Measurements from ENCODE around the gene RTRAF. TPM values are rescaled to one million over a fixed set of nuclear protein-coding genes. Genes with fewer than 3 reads are reported as not detected.

The RTRAF gene
- total RNA-seq, 2 experiments from 2014 or later: 213 to 244 TPM

- ChIA-PET CTCF (ENCODE audit: unreplicated experiment) (no interaction called here), POLR2A (no interaction called here)
- no peaks in the 10 kb centered on the region for H3K4me1 ChIP-seq (ENCODE audit: insufficient read depth, low read length, poor library complexity, severe bottlenecking)
- H3K9me3 ChIP-seq (ENCODE audit: low read length): no peaks in the 10 kb centered on the region
- no peak overlapping the region for H3K27ac ChIP-seq (ENCODE audit: low read depth, low read length, poor library complexity, severe bottlenecking)
- no peaks in the 10 kb centered on the region for H3K36me3 ChIP-seq (ENCODE audit: insufficient read depth, low read length)
- DNase-seq (ENCODE audit: low spot score): no peak
- H2AFZ ChIP-seq (ENCODE audit: low read length): no peak overlapping the region
- TF ChIP-seq EZH2phosphoT487 (IDR thresholded peaks at IDR 0.05; ENCODE audit: borderline replicate concordance, low read depth, low read length): no peak
- no peak for TF ChIP-seq CTCF (conservative IDR thresholded peaks at IDR 0.05; ENCODE audit: low read length)
- no peaks in the 10 kb centered on the region for H4K20me1 ChIP-seq (ENCODE audit: insufficient read depth, low read length)
- H3K4me3 ChIP-seq (ENCODE audit: low read depth, low read length, poor library complexity, severe bottlenecking): no peak overlapping the region
- no peaks in the 10 kb centered on the region for H3K9me2 ChIP-seq (ENCODE audit: insufficient read depth, low read length)
- intact Hi-C loops (cut with micrococcal nuclease; ENCODE audit: unreplicated experiment): no loop called here
- no TSS peak for BruUV-seq (replicated peaks)
- no peak overlapping the region for H3K4me2 ChIP-seq (ENCODE audit: low read length)
- H3K79me2 ChIP-seq (ENCODE audit: insufficient read depth, low read depth, low read length): no peaks in the 10 kb centered on the region
These were observed 37.6 kb downstream of the RTRAF start for GRCh38 chr14:52026901-52027300.

DNA sequence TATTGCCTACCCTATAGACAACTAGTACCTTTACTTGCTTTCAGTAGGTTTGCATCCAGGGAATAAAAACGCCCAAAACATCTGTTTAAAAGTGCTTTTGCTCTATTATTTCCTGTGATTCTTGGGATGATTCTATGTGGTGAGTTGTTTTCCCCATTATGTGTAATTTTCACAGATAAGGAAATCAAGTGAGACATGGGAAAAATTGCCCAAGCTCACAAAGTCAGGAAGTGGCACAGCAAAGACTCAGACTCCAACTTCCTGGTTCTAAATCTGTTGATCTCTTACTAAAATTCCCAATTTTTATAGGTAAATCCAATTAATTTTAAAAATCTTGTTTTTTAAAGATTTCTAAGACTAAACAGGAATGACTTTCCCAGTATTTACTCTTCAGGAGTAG is 40.5 kb downstream of the RTRAF start:
- no peaks in the 10 kb centered on the region for H3K9me2 ChIP-seq (ENCODE audit: insufficient read depth, low read length)
- TF ChIP-seq EZH2phosphoT487 (IDR thresholded peaks at IDR 0.05; ENCODE audit: borderline replicate concordance, low read depth, low read length) (no peak), CTCF (conservative IDR thresholded peaks at IDR 0.05; ENCODE audit: low read length) (no peak)
- H3K4me1 ChIP-seq (ENCODE audit: insufficient read depth, low read length, poor library complexity, severe bottlenecking): no peaks in the 10 kb centered on the region
- no peak overlapping the region for H3K4me3 ChIP-seq (ENCODE audit: low read depth, low read length, poor library complexity, severe bottlenecking)
- CTCF ChIA-PET (ENCODE audit: unreplicated experiment): no interaction called here
- intact Hi-C loops (cut with micrococcal nuclease; ENCODE audit: unreplicated experiment): no loop called here
- POLR2A ChIA-PET: interaction anchor here (0.7 kb wide), 1 partner anchor 9 kb away, joined by 3 read pairs; no protein-coding TSS in a partner anchor
- H4K20me1 ChIP-seq (ENCODE audit: insufficient read depth, low read length): no peaks in the 10 kb centered on the region
- H2AFZ ChIP-seq (ENCODE audit: low read length): no peak overlapping the region
- no peaks in the 10 kb centered on the region for H3K9me3 ChIP-seq (ENCODE audit: low read length)
- BruUV-seq (replicated peaks): no TSS peak
- no peak overlapping the region for H3K4me2 ChIP-seq (ENCODE audit: low read length)
- no peaks in the 10 kb centered on the region for H3K36me3 ChIP-seq (ENCODE audit: insufficient read depth, low read length)
- H3K79me2 ChIP-seq (ENCODE audit: insufficient read depth, low read depth, low read length): no peaks in the 10 kb centered on the region
- no peak overlapping the region for H3K27ac ChIP-seq (ENCODE audit: low read depth, low read length, poor library complexity, severe bottlenecking)
- DNase-seq (ENCODE audit: low spot score): no peak

GRCh38 chr14:52031781-52032180 is 42.4 kb downstream of the RTRAF start:
- H3K4me2 ChIP-seq (ENCODE audit: low read length): no peak overlapping the region
- H2AFZ ChIP-seq (ENCODE audit: low read length): no peak overlapping the region
- no peaks in the 10 kb centered on the region for H3K9me2 ChIP-seq (ENCODE audit: insufficient read depth, low read length)
- no peak overlapping the region for H3K4me3 ChIP-seq (ENCODE audit: low read depth, low read length, poor library complexity, severe bottlenecking)
- no peaks in the 10 kb centered on the region for H4K20me1 ChIP-seq (ENCODE audit: insufficient read depth, low read length)
- TF ChIP-seq CTCF (conservative IDR thresholded peaks at IDR 0.05; ENCODE audit: low read length) (no peak), EZH2phosphoT487 (IDR thresholded peaks at IDR 0.05; ENCODE audit: borderline replicate concordance, low read depth, low read length) (no peak)
- CTCF ChIA-PET (ENCODE audit: unreplicated experiment): no interaction called here
- H3K36me3 ChIP-seq (ENCODE audit: insufficient read depth, low read length): no peaks in the 10 kb centered on the region
- DNase-seq (ENCODE audit: low spot score): no peak
- H3K4me1 ChIP-seq (ENCODE audit: insufficient read depth, low read length, poor library complexity, severe bottlenecking): no peaks in the 10 kb centered on the region
- POLR2A ChIA-PET: no interaction called here
- no peaks in the 10 kb centered on the region for H3K9me3 ChIP-seq (ENCODE audit: low read length)
- intact Hi-C loops (cut with micrococcal nuclease; ENCODE audit: unreplicated experiment): no loop called here
- BruUV-seq (replicated peaks): no TSS peak
- no peak overlapping the region for H3K27ac ChIP-seq (ENCODE audit: low read depth, low read length, poor library complexity, severe bottlenecking)
- no peaks in the 10 kb centered on the region for H3K79me2 ChIP-seq (ENCODE audit: insufficient read depth, low read depth, low read length)

Data from OCI-LY7 (cell line).